ENCODE results near the gene MOXD1.

- no peak for TF ChIP-seq CTCF (IDR thresholded peaks at IDR 0.05; ENCODE audit: insufficient read depth, low read length, poor library complexity, severe bottlenecking)
- TF ChIP-seq EZH2phosphoT487 (conservative IDR thresholded peaks at IDR 0.05; ENCODE audit: low read length), result no peak
Measured at GRCh38 chr6:132405143-132405915, 4.1 kb upstream of the MOXD1 start.

All from SU-DHL-6 (cell line).